ENCODE measurements around the gene FOXP1.

FOXP1 gene

DNA sequence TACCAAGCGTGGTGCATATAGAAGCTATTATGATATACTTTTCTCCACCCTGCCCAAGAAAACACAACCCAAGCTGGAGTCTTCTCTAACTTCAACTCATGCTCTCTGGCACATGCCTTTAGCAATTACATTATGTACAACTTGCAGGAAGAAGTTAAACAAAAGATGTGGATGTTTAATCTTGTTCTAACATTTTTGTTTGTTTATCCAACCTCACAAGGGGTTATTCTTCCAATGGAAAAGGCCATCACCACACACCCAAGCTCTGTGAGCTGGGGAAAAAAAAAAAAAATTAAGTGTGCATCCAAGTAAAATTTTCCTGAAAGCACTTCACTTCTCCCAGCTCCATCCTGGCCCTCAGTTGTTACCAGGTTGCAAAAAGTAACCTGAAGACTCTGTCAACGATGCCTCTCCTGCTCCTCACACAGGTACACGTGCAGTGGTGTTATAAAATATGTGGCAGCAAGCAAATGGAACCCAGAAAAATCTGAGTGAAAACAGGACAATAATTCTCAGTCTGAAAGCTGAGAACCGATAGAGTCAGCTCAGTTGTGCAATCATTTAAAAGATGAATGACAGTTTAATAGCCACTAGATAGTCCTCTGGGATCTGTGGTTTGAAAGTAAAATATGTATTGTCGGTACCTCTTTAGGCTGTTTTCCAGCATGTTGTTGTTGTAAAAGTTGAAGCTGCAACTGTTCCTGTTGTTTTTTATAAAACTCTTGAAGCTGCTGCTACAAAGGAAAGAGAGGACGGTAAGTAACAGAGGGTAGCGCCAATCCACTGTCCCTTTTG is 531.4 kb downstream of the FOXP1 start:
- Histone ChIP-seq H3K9me3 (ENCODE audit: insufficient read depth, low read depth, low read length) (no peaks in the 10 kb centered on the region), H4K8ac (ENCODE audit: low read depth, low read length) (no peak overlapping the region), H2BK12ac (ENCODE audit: low read length) (no peak overlapping the region), H3K4ac (ENCODE audit: low read depth, low read length) (no peak overlapping the region), H2BK120ac (ENCODE audit: insufficient read depth, low read length, poor library complexity) (no peak overlapping the region), H3K9ac (ENCODE audit: low read length) (no peak overlapping the region), H3K4me3 (ENCODE audit: low read depth, low read length) (no peak overlapping the region), H3K4me1 (ENCODE audit: control insufficient read depth in 1 of 2, insufficient read depth in 2 of 2, low read length in 2 of 2) (peaks cover 0 to 3% of the 10 kb centered on the region in 2 experiments), H3K27me3 (ENCODE audit: insufficient read depth, low read length) (no peaks in the 10 kb centered on the region), H3K36me3 (ENCODE audit: control insufficient read depth in 1 of 2, insufficient read depth in 2 of 2, low read length in 2 of 2) (no peaks in the 10 kb centered on the region), H4K12ac (ENCODE audit: low read depth, low read length) (no peak overlapping the region), H2AK5ac (ENCODE audit: low read length) (no peak overlapping the region), H3K79me1 (ENCODE audit: low read length) (no peaks in the 10 kb centered on the region), H2AFZ (ENCODE audit: insufficient read depth, low read length, poor library complexity) (no peak overlapping the region), H3K23ac (ENCODE audit: low read length) (no peak overlapping the region), H4K91ac (ENCODE audit: low read depth, low read length) (no peak overlapping the region), H3K18ac (ENCODE audit: low read length) (no peak overlapping the region), H3K79me2 (ENCODE audit: control insufficient read depth, insufficient read depth, low read length, poor library complexity) (no peaks in the 10 kb centered on the region), H3K27ac (ENCODE audit: low read depth, low read length) (no peak overlapping the region), H3K4me2 (ENCODE audit: low read length) (no peak overlapping the region), H3K14ac (ENCODE audit: low read length) (no peak overlapping the region), H2BK5ac (ENCODE audit: low read depth, low read length, poor library complexity) (no peak overlapping the region)
- no CpG with 5 or more reads among the region's 7 CpGs for WGBS (ENCODE audit: extremely low coverage, insufficient coverage, insufficient read length)
- no peak for DNase-seq

DNA sequence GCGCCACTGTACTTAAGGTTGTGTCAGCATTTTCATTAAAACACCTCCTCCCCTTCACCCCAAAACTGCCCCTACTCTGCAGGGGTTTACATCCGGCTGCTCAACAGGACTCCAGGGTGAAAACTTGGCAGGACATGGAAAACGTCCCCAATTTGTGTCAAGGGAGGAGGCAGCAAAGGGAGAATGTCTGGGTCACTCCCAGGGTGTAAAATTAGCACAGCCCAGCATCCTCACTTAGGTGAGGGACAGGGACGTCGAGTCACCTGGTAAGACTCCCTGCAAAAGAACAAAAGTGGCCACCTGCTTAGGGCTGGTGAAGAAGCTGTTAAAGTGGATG is 532.3 kb downstream of the FOXP1 start:
- H4K12ac ChIP-seq (ENCODE audit: low read depth, low read length), result no peak overlapping the region
- no peak overlapping the region for H2BK120ac ChIP-seq (ENCODE audit: insufficient read depth, low read length, poor library complexity)
- DNase-seq, result no peak
- no peak overlapping the region for H3K9ac ChIP-seq (ENCODE audit: low read length)
- H3K79me2 ChIP-seq (ENCODE audit: control insufficient read depth, insufficient read depth, low read length, poor library complexity), result no peaks in the 10 kb centered on the region
- H2AFZ ChIP-seq (ENCODE audit: insufficient read depth, low read length, poor library complexity), result no peak overlapping the region
- H2BK12ac ChIP-seq (ENCODE audit: low read length), result no peak overlapping the region
- H3K4me2 ChIP-seq (ENCODE audit: low read length), result no peak overlapping the region
- H3K4ac ChIP-seq (ENCODE audit: low read depth, low read length), result no peak overlapping the region
- no peak overlapping the region for H3K23ac ChIP-seq (ENCODE audit: low read length)
- no peak overlapping the region for H4K91ac ChIP-seq (ENCODE audit: low read depth, low read length)
- WGBS (ENCODE audit: extremely low coverage, insufficient coverage, insufficient read length), result no CpG with 5 or more reads among the region's 5 CpGs
- H4K8ac ChIP-seq (ENCODE audit: low read depth, low read length), result no peak overlapping the region
- no peak overlapping the region for H3K27ac ChIP-seq (ENCODE audit: low read depth, low read length)
- no peak overlapping the region for H2AK5ac ChIP-seq (ENCODE audit: low read length)
- no peaks in the 10 kb centered on the region for H3K79me1 ChIP-seq (ENCODE audit: low read length)
- no peak overlapping the region for H3K18ac ChIP-seq (ENCODE audit: low read length)
- peaks cover 0 to 3% of the 10 kb centered on the region in 2 experiments for H3K4me1 ChIP-seq (ENCODE audit: control insufficient read depth in 1 of 2, insufficient read depth in 2 of 2, low read length in 2 of 2)
- no peaks in the 10 kb centered on the region for H3K27me3 ChIP-seq (ENCODE audit: insufficient read depth, low read length)
- no peaks in the 10 kb centered on the region for H3K36me3 ChIP-seq (ENCODE audit: control insufficient read depth in 1 of 2, insufficient read depth in 2 of 2, low read length in 2 of 2)
- H2BK5ac ChIP-seq (ENCODE audit: low read depth, low read length, poor library complexity), result no peak overlapping the region
- H3K14ac ChIP-seq (ENCODE audit: low read length), result no peak overlapping the region
- no peaks in the 10 kb centered on the region for H3K9me3 ChIP-seq (ENCODE audit: insufficient read depth, low read depth, low read length)
- H3K4me3 ChIP-seq (ENCODE audit: low read depth, low read length), result no peak overlapping the region

DNA sequence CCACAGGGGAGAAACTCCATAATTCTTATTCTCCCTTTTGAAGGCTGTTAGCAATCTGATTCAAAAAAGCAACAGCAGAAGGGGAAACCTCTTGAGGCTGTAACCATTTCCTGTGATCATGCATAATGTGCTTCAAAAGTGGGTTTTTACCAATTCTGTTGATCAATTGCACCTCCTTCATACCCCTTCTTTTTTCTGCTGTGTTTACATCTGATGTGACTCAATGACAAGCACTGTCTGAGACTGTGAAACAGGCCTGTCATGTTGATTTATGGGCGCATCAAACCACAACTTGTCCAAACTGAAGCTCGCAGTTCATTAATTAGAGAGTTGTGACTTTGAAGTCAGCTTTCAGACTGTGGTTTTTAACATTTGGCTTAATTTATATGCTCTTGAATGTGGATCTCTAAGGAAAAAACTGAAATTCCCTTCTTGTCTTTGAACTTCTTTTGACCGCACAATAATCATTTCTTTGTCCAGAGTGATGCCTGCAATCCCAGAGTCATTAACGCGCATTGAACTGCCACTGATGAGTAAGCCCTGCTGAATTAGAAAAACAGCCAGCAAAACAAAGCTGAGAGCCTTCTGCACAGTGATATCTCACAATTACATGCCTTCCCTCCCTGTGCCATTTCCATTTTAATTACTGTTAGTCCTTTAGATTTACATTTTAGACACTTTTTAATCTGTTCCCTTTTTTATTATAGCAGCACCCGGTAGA is 532.8 kb downstream of the FOXP1 start:
- Histone ChIP-seq H3K79me1 (ENCODE audit: low read length) (no peaks in the 10 kb centered on the region), H3K9me3 (ENCODE audit: insufficient read depth, low read depth, low read length) (no peaks in the 10 kb centered on the region), H3K36me3 (ENCODE audit: control insufficient read depth in 1 of 2, insufficient read depth in 2 of 2, low read length in 2 of 2) (peaks cover 0 to 1% of the 10 kb centered on the region in 2 experiments), H3K27me3 (ENCODE audit: insufficient read depth, low read length) (no peaks in the 10 kb centered on the region), H4K12ac (ENCODE audit: low read depth, low read length) (no peak overlapping the region), H2BK120ac (ENCODE audit: insufficient read depth, low read length, poor library complexity) (no peak overlapping the region), H4K91ac (ENCODE audit: low read depth, low read length) (no peak overlapping the region), H2AK5ac (ENCODE audit: low read length) (no peak overlapping the region), H3K79me2 (ENCODE audit: control insufficient read depth, insufficient read depth, low read length, poor library complexity) (no peaks in the 10 kb centered on the region), H3K4me2 (ENCODE audit: low read length) (no peak overlapping the region), H3K4me3 (ENCODE audit: low read depth, low read length) (no peak overlapping the region), H3K4ac (ENCODE audit: low read depth, low read length) (no peak overlapping the region), H4K8ac (ENCODE audit: low read depth, low read length) (no peak overlapping the region), H3K14ac (ENCODE audit: low read length) (no peak overlapping the region), H3K9ac (ENCODE audit: low read length) (no peak overlapping the region), H3K18ac (ENCODE audit: low read length) (no peak overlapping the region), H3K4me1 (ENCODE audit: control insufficient read depth in 1 of 2, insufficient read depth in 2 of 2, low read length in 2 of 2) (peaks cover 0 to 3% of the 10 kb centered on the region in 2 experiments), H2BK12ac (ENCODE audit: low read length) (no peak overlapping the region), H2BK5ac (ENCODE audit: low read depth, low read length, poor library complexity) (no peak overlapping the region), H3K23ac (ENCODE audit: low read length) (no peak overlapping the region), H3K27ac (ENCODE audit: low read depth, low read length) (no peak overlapping the region), H2AFZ (ENCODE audit: insufficient read depth, low read length, poor library complexity) (no peak overlapping the region)
- no CpG with 5 or more reads among the region's 6 CpGs for WGBS (ENCODE audit: extremely low coverage, insufficient coverage, insufficient read length)
- no peak for DNase-seq

DNA sequence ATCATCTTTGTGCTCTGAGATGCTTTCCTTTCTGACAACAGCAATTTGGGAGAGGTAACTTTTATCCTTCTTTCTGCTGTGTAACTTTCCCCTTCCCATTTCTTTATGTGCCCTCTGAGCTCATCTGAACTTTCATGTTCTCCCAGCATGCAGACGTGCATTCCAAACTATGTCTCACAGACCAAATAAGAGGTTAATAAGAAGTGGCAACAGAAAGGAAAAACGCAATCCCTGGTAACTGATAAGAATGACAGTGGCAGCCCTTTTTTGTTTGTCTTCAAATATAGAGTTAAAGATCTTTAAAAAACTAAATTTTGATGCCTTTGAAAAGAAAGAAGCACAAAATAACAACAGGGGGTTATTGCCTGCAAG is 533.4 kb downstream of the FOXP1 start:
- Histone ChIP-seq H2BK12ac (ENCODE audit: low read length) (no peak overlapping the region), H4K91ac (ENCODE audit: low read depth, low read length) (no peak overlapping the region), H3K79me1 (ENCODE audit: low read length) (no peaks in the 10 kb centered on the region), H3K23ac (ENCODE audit: low read length) (no peak overlapping the region), H3K36me3 (ENCODE audit: control insufficient read depth in 1 of 2, insufficient read depth in 2 of 2, low read length in 2 of 2) (peaks cover 0 to 1% of the 10 kb centered on the region in 2 experiments), H3K4me1 (ENCODE audit: control insufficient read depth in 1 of 2, insufficient read depth in 2 of 2, low read length in 2 of 2) (peaks cover 0 to 3% of the 10 kb centered on the region in 2 experiments), H3K27me3 (ENCODE audit: insufficient read depth, low read length) (no peaks in the 10 kb centered on the region), H2BK5ac (ENCODE audit: low read depth, low read length, poor library complexity) (no peak overlapping the region), H4K8ac (ENCODE audit: low read depth, low read length) (no peak overlapping the region), H3K18ac (ENCODE audit: low read length) (no peak overlapping the region), H3K9me3 (ENCODE audit: insufficient read depth, low read depth, low read length) (no peaks in the 10 kb centered on the region), H3K4ac (ENCODE audit: low read depth, low read length) (no peak overlapping the region), H3K14ac (ENCODE audit: low read length) (no peak overlapping the region), H3K27ac (ENCODE audit: low read depth, low read length) (no peak overlapping the region), H3K9ac (ENCODE audit: low read length) (no peak overlapping the region), H2AFZ (ENCODE audit: insufficient read depth, low read length, poor library complexity) (no peak overlapping the region), H2AK5ac (ENCODE audit: low read length) (no peak overlapping the region), H3K79me2 (ENCODE audit: control insufficient read depth, insufficient read depth, low read length, poor library complexity) (no peaks in the 10 kb centered on the region), H3K4me3 (ENCODE audit: low read depth, low read length) (no peak overlapping the region), H3K4me2 (ENCODE audit: low read length) (no peak overlapping the region), H2BK120ac (ENCODE audit: insufficient read depth, low read length, poor library complexity) (no peak overlapping the region), H4K12ac (ENCODE audit: low read depth, low read length) (no peak overlapping the region)
- DNase-seq, result no peak
- WGBS (ENCODE audit: extremely low coverage, insufficient coverage, insufficient read length), result no CpG with 5 or more reads among the region's 2 CpGs

Data from trophoblast cell (in vitro differentiated cells and primary cell).